GM18861 (cell line): Measurements from ENCODE around the gene MORC2.

Experiments used
- ATAC-seq: cut with Tn5 transposase; IDR thresholded peaks from one replicate; pipeline ENCODE4 v1.9.1; 2021; ENCODE audit not compliant: unreplicated experiment

The MORC2 gene

GRCh38 chr22:30949934-30950660 lies 18.5 kb downstream of the MORC2 start:
- no peak for ATAC-seq

DNA sequence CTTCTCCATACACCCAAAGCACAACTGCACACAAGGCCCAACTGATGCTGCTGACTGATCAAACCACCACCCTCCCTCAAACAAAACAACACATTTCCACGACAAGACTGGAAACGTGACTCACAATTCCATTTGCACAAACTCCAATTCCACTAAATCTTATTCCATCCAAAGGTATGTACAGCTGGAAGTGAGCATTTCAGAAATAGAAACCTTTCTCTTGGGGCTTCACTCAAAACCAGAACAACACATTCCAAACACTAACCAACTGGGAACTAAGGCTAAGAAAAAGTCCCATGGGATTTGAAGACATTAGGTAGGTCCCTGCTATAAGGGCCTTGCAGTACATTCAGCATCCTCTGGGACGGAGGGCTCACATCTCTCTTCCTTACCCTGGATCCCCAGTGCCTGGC lies 19.6 kb downstream of the MORC2 start:
- ATAC-seq: no peak

- no peak for ATAC-seq
Observed at GRCh38 chr22:30947816-30948454, 20.6 kb downstream of the MORC2 start.

DNA sequence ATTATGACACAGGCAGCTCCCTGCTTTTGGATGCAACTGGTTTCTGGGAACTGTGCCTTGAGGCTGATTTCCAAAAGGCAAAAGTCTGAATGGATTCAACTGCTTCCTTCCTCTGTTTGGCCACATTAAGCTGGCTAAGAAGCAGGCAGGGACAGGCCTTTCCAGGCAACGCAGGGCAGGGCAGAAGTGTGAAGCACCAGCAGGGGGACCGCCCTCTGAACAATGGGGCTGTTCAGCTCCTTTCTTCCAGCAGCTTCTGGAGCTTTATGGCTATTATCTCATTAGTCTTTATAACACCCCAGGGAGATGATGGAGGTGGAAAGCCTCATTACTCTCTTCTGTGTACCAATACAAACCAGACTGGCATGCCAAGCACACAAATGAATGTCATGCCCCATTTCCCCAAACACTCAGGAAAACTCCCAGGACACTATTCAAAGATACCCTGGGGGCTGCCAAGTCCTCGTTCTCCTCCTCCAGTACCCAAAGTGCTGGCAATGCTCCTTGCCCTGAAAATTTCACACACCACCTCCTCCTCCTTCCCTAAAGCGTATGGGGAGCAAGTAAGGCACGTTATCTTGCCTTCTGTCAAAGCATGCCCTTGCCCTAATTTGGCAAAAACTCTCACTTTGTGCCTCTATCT lies 21.3 kb downstream of the MORC2 start:
- no peak for ATAC-seq

DNA sequence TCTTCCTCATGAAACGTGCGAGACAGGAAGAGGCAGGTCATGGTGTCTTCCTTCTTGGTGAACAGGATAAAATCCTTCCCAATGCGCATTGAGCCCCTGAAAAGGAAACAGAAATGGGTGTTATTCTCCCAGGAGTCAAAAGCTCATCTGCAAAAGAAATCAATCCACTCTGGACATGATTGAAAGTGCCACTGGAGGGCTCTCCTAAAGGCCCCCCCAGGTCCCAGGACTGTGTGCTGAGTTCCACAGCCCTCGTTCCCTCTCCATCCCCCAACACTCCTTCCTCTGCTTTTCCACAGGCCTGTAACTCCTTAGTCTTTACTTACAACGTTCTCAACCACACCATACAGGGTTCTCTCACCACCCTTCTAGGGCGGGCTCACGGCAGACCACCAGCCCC lies 22.2 kb downstream of the MORC2 start:
- ATAC-seq: no peak

DNA sequence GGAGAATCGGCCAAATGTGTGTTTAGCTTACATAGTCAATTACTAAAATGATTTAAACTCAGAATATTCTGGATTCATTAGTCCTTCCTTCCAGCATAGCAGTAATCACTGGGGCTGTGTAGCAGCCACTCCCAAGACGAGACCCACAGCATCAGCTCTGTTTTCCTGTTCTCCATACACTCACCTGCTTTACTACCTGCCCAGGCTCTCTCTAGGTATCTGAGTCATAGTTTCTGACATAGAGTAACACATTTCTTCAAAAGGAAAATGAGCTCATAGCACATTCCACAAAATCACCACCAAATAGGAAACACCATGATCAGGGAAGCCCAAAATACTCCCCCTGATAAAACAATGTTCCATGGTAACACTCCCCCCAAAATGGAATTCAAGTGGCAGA lies 22.9 kb downstream of the MORC2 start:
- ATAC-seq: no peak

- ATAC-seq: no peak
Observed at GRCh38 chr22:30944986-30945385, 23.6 kb downstream of the MORC2 start.

- ATAC-seq: no peak
Observed at GRCh38 chr22:30943368-30943767, 25.2 kb downstream of the MORC2 start.

DNA sequence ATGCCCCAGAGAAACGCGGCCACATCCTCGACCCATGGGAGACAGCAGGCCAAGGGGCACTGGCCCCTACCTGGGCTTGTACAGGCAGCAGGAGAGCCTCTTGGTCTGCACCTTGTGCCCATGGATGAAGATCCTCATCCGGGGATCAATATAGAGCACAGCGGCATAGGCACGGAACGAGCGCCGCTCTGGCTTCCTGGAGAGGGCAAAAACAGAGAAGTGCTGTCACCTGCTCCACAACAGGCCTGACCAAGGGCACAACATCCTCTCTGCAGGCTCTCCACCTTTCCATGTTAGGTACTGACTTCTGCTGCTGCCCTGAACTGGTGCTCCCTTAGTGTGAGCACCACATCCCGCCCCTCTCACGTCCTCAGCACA lies 27.2 kb downstream of the MORC2 start:
- ATAC-seq: no peak

DNA sequence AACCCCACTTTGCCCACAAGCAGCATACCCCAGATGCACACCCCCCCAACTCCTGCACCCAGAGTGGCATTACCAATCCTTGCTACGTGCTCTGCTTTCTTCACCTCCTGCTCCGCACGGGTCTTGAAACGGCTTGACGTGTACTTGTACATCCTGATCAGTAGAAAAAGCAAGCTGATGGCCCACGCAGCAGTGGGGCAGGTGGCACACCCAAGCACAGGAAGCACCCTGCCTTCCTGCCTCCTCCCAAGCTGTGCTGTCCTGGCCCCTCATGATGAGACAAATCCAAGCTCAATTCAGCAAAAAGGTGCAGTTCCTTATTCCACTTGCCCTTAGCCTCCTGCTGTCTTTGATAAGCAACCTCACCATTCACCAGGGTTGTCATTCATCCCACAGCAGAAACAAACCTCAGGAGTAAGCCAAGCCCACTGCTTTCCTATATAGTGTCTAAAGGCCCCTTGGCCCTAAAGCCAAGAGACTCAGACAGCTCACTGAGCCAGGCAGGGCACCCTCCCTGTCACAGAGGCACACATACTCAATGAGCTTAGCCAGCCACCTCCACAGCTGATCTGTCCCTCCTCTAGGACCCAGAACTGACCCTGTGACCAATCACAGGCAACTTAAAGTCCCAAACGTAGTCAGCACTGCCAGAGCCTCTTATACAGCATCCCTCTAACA lies 27.8 kb downstream of the MORC2 start:
- ATAC-seq: no peak

DNA sequence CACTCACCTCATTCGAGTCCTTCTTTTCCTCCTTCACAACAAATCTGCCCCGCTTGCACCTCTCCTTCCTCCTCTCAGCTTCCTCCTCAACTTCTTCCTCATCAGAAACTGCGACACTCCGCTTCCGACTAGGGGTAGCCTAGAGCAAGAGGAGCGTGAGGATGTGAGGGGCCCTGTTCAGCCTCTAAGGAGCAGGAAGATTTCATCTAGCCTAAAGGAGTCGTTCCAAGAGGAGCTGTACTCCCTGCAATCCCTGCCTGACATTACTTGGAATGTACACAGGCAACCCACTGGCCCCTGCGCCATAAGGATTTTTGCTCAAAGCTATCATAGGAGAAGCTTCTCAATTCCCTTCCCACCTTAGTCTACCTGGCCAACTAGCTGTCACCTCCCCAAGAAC lies 34.5 kb downstream of the MORC2 start:
- ATAC-seq: no peak

GRCh38 chr22:30933457-30933856 lies 35.1 kb downstream of the MORC2 start:
- no peak for ATAC-seq

- ATAC-seq: no peak
Observed at GRCh38 chr22:30932661-30933060, 35.9 kb downstream of the MORC2 start.

GRCh38 chr22:30931541-30932300 lies 36.9 kb downstream of the MORC2 start:
- ATAC-seq: no peak

DNA sequence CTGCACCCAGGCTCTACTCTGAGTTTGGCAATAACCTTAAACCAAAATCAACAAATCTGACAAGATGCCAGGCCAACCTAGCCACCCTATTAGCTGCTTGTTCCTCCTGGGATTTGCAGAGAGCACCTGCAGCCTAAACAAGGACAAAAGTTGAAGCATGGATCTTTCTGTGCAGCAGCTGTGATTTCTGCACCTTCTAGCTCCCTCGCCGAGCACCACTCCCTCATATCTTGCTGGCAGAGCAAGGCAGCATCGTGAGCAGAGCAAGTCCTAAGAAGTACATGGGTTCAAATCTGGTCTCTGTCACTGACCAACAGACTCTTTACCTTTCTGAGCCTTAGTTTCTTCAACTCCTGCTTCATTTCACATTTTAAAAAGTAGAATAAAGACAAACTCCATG lies 38.3 kb downstream of the MORC2 start:
- no peak for ATAC-seq

DNA sequence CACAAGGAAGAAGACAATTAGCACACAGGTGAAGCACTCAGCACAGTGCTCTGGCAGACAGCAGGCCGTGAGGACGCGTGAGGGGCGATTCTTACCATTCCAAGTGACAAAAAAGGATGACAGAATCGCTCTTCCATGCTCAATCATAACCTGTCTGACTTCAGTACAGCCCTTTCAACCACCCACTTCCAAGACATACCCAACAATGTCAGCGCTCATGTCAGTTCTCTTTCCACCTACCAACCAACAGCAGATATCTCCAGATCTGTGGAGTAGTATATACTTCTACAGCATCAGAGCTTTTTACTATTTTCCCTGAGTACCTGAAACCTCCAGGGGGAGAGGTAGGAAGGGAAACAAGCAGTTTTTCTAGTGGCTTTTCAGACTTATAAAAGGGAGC lies 40.2 kb downstream of the MORC2 start:
- no peak for ATAC-seq

- no peak for ATAC-seq
Observed at GRCh38 chr22:30927806-30928205, 40.8 kb downstream of the MORC2 start.

DNA sequence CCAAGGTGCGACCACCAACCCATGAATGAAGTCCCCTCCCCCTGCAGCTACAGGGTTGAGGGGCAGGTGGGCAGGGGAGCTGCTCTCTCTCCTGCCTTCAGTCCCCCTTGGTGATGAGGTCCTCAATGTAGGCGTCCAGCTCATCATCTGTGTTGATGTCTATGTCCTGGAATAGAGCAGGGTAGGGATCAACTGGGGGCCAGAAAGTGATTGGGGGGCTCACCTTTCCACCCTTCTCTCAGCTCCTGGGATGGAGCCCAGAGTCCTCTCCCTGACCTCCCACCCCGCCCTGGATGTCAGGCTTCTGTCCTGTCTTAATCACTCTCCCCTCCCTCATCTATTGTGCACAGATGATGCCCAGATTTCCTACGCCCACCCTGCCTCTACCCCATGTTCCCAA lies 41.9 kb downstream of the MORC2 start:
- ATAC-seq: no peak

DNA sequence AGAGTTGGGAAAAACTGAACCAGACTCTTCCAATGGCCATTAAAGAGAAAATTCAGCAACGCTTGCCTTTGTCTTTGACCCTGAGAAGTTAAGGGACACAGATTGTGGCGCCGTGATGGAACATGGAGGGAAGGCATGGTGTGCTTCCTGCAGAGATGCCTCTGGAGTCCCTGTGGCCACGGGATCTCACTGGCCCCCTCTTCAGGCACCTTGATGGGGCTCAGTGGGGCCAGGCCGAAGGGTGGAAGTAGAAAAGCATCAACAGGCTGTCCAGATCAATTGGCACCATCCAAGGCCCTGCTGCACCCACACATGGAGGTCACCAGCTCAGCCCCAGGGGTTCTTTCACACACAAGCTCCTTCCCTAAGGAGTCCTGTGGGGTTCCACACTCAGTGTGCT lies 42.9 kb downstream of the MORC2 start:
- ATAC-seq: no peak

DNA sequence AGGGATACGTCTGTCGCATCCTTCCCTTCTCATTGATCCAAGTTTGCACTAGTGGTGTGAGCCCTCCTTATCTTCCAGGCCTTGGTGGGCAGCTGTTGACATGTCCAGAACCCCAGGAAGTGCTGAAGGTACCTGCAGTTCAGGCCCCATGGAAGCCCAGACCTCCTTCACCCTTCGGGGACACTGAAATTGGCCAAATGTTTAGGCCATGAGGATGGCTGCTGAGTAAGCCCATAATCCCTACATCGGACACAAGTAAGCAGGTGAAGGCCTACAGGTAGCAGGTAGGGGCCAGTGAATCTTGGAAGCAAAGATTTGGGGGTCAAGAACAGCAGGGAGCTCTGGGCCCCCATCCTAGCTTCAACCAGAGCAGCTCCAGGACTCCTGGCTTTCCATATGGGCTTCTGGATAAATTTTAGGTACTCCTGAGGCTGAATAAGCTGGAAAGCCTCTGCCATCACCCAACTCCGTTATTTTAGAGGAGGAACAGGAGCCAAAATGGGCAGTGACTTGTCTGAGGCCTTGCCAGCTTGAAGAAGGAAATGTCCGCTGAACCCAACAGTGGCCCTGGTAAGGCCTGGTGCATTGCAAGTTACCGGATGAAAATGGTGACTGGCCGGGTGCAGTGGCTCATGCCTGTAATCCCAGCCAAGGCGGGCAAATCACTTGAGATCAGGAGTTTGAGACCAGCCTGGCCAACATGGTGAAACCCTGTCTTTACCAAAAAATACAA lies 45.2 kb downstream of the MORC2 start:
- ATAC-seq: no peak
